A673 (cell line): ENCODE data around the gene SPIN4. TPM values are rescaled to one million over a fixed set of nuclear protein-coding genes. Genes with fewer than 3 reads are reported as not detected.
"Not testable (repeated sequence)": the region's sequence is repeated elsewhere in the genome, so short reads cannot be mapped to it uniquely, and the experiment has no call there.

Experiments used
- BruUV-seq: library from RNA; stranded (reverse); fragments of 400-500 nt; replicated peaks from 2 replicates; lab custom pipeline; 2021; lab: Mats Ljungman, UMichigan
- CTCF ChIA-PET: fragments of 300-600 bp; sonication (Branson Sonifier 250); formaldehyde crosslinking; loops from one replicate; lab custom pipeline; 2022; ENCODE audit warnings: antibody characterized with exemption; lab: Charles Lee
- POLR2A ChIA-PET: fragments of 300-600 bp; sonication (Branson Sonifier 250); formaldehyde crosslinking; loops from one replicate; lab custom pipeline; 2022; ENCODE audit warnings: antibody characterized with exemption; ENCODE audit not compliant: low non-redundant PET; lab: Charles Lee
- DNase-seq: peaks from one replicate; pipeline ENCODE4 v3.0.0-alpha.2; 2015; ENCODE audit warnings: low spot score
- H3K27ac ChIP-seq: fragments of 200-600 bp; sonication (generic); 2 replicates; pipeline ENCODE4 v1.5.1; 2016; ENCODE audit warnings: mixed run types, low read depth, mild to moderate bottlenecking, mixed read lengths, antibody characterized with exemption, low read length; ENCODE audit not compliant: poor library complexity, severe bottlenecking
- H3K27me3 ChIP-seq: fragments of 200-600 bp; sonication (generic); replicated peaks from 2 replicates; pipeline ENCODE4 v1.6.1; 2017; ENCODE audit warnings: mixed run types, low read depth, mild to moderate bottlenecking, mixed read lengths, antibody characterized with exemption, low read length; ENCODE audit not compliant: insufficient read depth, poor library complexity
- H3K36me3 ChIP-seq: fragments of 200-600 bp; sonication (generic); 2 replicates; pipeline ENCODE4 v1.6.1; 2016; ENCODE audit warnings: mixed run types, mild to moderate bottlenecking, mixed read lengths, antibody characterized with exemption, low read length; ENCODE audit not compliant: insufficient read depth, poor library complexity, severe bottlenecking
- H3K4me1 ChIP-seq: fragments of 200-600 bp; sonication (generic); 2 replicates; pipeline ENCODE4 v1.6.1; 2017; ENCODE audit warnings: mixed run types, mild to moderate bottlenecking, mixed read lengths, antibody characterized with exemption, low read length; ENCODE audit not compliant: insufficient read depth, poor library complexity, severe bottlenecking
- H3K4me3 ChIP-seq: fragments of 200-600 bp; sonication (generic); 2 replicates; pipeline ENCODE4 v1.5.1; 2016; ENCODE audit warnings: low read depth, mixed run types, mild to moderate bottlenecking, mixed read lengths, low read length; ENCODE audit not compliant: poor library complexity, severe bottlenecking
- H3K9me3 ChIP-seq: fragments of 200-600 bp; sonication (generic); 2 replicates; pipeline ENCODE4 v1.6.1; 2016; ENCODE audit warnings: mixed run types, low read depth, mild to moderate bottlenecking, mixed read lengths, antibody characterized with exemption, low read length; ENCODE audit not compliant: poor library complexity, severe bottlenecking
- EZH2 ChIP-seq: fragments of 200-600 bp; sonication (generic); IDR thresholded peaks from 2 replicates; pipeline ENCODE4 v1.6.1; 2017; ENCODE audit warnings: borderline replicate concordance, low read depth, mild to moderate bottlenecking, mixed read lengths, antibody characterized with exemption, low read length; ENCODE audit not compliant: poor library complexity, severe bottlenecking
- intact Hi-C: fragments of 100-400 bp; cut with micrococcal nuclease; formaldehyde crosslinking; loops from one replicate; pipeline ENCODE4 v1.10.0; 2022; ENCODE audit not compliant: unreplicated experiment
- total RNA-seq: library from RNA; stranded (reverse); gene quantifications from 2 replicates; pipeline ENCODE4 v1.2.3, GENCODE V29; 2021
- TF ChIP-seq, protein P1 (sequence below): fragments of 300-800, 200-600 bp; sonication (generic); conservative IDR thresholded peaks from 2 replicates; pipeline ENCODE4 v1.5.1; 2017; ENCODE audit warnings: low read depth, mild to moderate bottlenecking, antibody characterized with exemption, low read length, moderate library complexity, mixed read lengths

SPIN4 gene
- total RNA-seq, 1 experiment from 2014 or later: 4.3 TPM

GRCh38 chrX:63387411-63387810 is 36.3 kb upstream of the SPIN4 start:
- TF ChIP-seq, protein P1, sequence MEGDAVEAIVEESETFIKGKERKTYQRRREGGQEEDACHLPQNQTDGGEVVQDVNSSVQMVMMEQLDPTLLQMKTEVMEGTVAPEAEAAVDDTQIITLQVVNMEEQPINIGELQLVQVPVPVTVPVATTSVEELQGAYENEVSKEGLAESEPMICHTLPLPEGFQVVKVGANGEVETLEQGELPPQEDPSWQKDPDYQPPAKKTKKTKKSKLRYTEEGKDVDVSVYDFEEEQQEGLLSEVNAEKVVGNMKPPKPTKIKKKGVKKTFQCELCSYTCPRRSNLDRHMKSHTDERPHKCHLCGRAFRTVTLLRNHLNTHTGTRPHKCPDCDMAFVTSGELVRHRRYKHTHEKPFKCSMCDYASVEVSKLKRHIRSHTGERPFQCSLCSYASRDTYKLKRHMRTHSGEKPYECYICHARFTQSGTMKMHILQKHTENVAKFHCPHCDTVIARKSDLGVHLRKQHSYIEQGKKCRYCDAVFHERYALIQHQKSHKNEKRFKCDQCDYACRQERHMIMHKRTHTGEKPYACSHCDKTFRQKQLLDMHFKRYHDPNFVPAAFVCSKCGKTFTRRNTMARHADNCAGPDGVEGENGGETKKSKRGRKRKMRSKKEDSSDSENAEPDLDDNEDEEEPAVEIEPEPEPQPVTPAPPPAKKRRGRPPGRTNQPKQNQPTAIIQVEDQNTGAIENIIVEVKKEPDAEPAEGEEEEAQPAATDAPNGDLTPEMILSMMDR: no peak
- TF ChIP-seq EZH2: no peak
- DNase-seq: no peak
- no peak overlapping the region for H3K4me3 ChIP-seq
- H3K27ac ChIP-seq: no peak overlapping the region
- no peaks in the 10 kb centered on the region for H3K36me3 ChIP-seq
- ChIA-PET POLR2A (no interaction called here), CTCF (no interaction called here)
- no peaks in the 10 kb centered on the region for H3K27me3 ChIP-seq
- peaks cover 7% of the 10 kb centered on the region for H3K9me3 ChIP-seq
- no peaks in the 10 kb centered on the region for H3K4me1 ChIP-seq
- no TSS peak for BruUV-seq
- intact Hi-C loops: no loop called here

GRCh38 chrX:63384263-63384662 is 33.1 kb upstream of the SPIN4 start:
- POLR2A ChIA-PET, H3K27me3 ChIP-seq, intact Hi-C loops, H3K9me3 ChIP-seq, DNase-seq, H3K4me3 ChIP-seq, H3K4me1 ChIP-seq, CTCF ChIA-PET, BruUV-seq, H3K36me3 ChIP-seq, H3K27ac ChIP-seq: not testable (repeated sequence)

DNA sequence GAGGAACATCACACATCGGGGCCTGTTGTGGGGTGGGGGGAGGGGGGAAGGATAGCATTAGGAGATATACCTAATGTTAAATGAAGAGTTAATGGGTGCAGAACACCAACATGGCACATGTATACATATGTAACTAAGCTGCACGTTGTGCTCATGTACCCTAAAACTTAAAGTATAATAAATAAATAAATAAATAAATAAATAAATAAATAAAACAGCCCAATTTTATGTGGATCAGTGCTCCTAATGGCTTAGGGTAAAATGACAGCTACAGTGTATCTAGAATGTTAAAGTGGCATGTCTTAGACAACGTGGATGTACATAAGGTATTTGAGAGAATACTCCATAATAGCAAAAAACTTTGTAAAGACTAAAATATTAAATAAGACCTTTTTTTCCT is 21.9 kb upstream of the SPIN4 start:
- POLR2A ChIA-PET, H3K4me1 ChIP-seq, H3K27me3 ChIP-seq, BruUV-seq, intact Hi-C loops, H3K9me3 ChIP-seq, CTCF ChIA-PET, H3K27ac ChIP-seq, H3K4me3 ChIP-seq, DNase-seq, H3K36me3 ChIP-seq: not testable (repeated sequence)

GRCh38 chrX:63367699-63368098 is 16.6 kb upstream of the SPIN4 start:
- intact Hi-C loops, BruUV-seq, H3K27ac ChIP-seq, H3K36me3 ChIP-seq, H3K4me1 ChIP-seq, POLR2A ChIA-PET, H3K27me3 ChIP-seq, DNase-seq, H3K4me3 ChIP-seq, CTCF ChIA-PET: not testable (repeated sequence)
- H3K9me3 ChIP-seq: peaks cover 17% of the 10 kb centered on the region

- CTCF ChIA-PET: no interaction called here
- Histone ChIP-seq H3K27ac (no peak overlapping the region), H3K36me3 (no peaks in the 10 kb centered on the region), H3K4me3 (no peak overlapping the region), H3K4me1 (no peaks in the 10 kb centered on the region), H3K27me3 (no peaks in the 10 kb centered on the region), H3K9me3 (peaks cover 17% of the 10 kb centered on the region)
- BruUV-seq: no TSS peak
- POLR2A ChIA-PET: no interaction called here
- no peak for DNase-seq
- intact Hi-C loops: no loop called here
- no peak for TF ChIP-seq EZH2
Measured at GRCh38 chrX:63363788-63364187, 12.7 kb upstream of the SPIN4 start.
